ENCODE results near the gene ZNF530. TPM values are rescaled to one million over a fixed set of nuclear protein-coding genes. Genes with fewer than 3 reads are reported as not detected.

ZNF530 gene
- polyA plus RNA-seq (ENCODE audit: insufficient read length): 7.2 TPM
- long read RNA-seq, donor 1, full-length matches to known transcripts: 5 of 5 reads
- long read RNA-seq, donor 1, partial matches to known transcripts: 0 of 5 reads
- long read RNA-seq, donor 1, other reads (novel, unspliced or antisense): 0 of 5 reads
- long read RNA-seq, donor 2, full-length matches to known transcripts: 1 of 1 reads
- long read RNA-seq, donor 2, partial matches to known transcripts: 0 of 1 reads
- long read RNA-seq, donor 2, other reads (novel, unspliced or antisense): 0 of 1 reads
- long read RNA-seq, donor 3, full-length matches to known transcripts: 7 of 7 reads
- long read RNA-seq, donor 3, partial matches to known transcripts: 0 of 7 reads
- long read RNA-seq, donor 3, other reads (novel, unspliced or antisense): 0 of 7 reads
- long read RNA-seq, donor 4: 0 reads
- long read RNA-seq, donor 5, full-length matches to known transcripts: 6 of 6 reads
- long read RNA-seq, donor 5, partial matches to known transcripts: 0 of 6 reads
- long read RNA-seq, donor 5, other reads (novel, unspliced or antisense): 0 of 6 reads
- long read RNA-seq, donor 6: 0 reads
- long read RNA-seq, donor 7, full-length matches to known transcripts: 5 of 12 reads
- long read RNA-seq, donor 7, partial matches to known transcripts: 0 of 12 reads
- long read RNA-seq, donor 7, other reads (novel, unspliced or antisense): 7 of 12 reads
- long read RNA-seq, donor 8, full-length matches to known transcripts: 2 of 2 reads
- long read RNA-seq, donor 8, partial matches to known transcripts: 0 of 2 reads
- long read RNA-seq, donor 8, other reads (novel, unspliced or antisense): 0 of 2 reads

- DNase-seq: peak; percentile 95
Observed at GRCh38 chr19:57599761-57600383, at the start of gene ZNF530. ZNF530 (plus strand) TSS chr19:57599885; CDS start chr19:57604346, 4,461 bp downstream.

- no peak for DNase-seq
Observed at GRCh38 chr19:57552432-57552831, 47.3 kb upstream of the ZNF530 start.

- no peak for DNase-seq
Observed at GRCh38 chr19:57557659-57558058, 42.0 kb upstream of the ZNF530 start.

- no peak for DNase-seq
Observed at GRCh38 chr19:57558525-57558924, 41.2 kb upstream of the ZNF530 start.

- DNase-seq: no peak
Observed at GRCh38 chr19:57559008-57559403, 40.7 kb upstream of the ZNF530 start.

- DNase-seq: peak; percentile 87
Observed at GRCh38 chr19:57559404-57560025, 40.2 kb upstream of the ZNF530 start, which contains the start of gene ZNF550. ZNF550 (minus strand) TSS chr19:57559863; CDS start chr19:57559682, 181 bp downstream.

GRCh38 chr19:57560049-57560491 lies 39.6 kb upstream of the ZNF530 start:
- no peak for DNase-seq

GRCh38 chr19:57563547-57563946 lies 36.1 kb upstream of the ZNF530 start:
- no peak for DNase-seq

GRCh38 chr19:57566396-57567265 lies 33.1 kb upstream of the ZNF530 start:
- no peak for DNase-seq

GRCh38 chr19:57570707-57571106 lies 29.0 kb upstream of the ZNF530 start:
- DNase-seq: no peak

GRCh38 chr19:57572415-57572947 lies 27.2 kb upstream of the ZNF530 start:
- DNase-seq: no peak

GRCh38 chr19:57576661-57577060 lies 23.0 kb upstream of the ZNF530 start:
- no peak for DNase-seq

GRCh38 chr19:57578487-57579205 lies 21.0 kb upstream of the ZNF530 start, which contains the start of gene ZNF416:
ZNF416 (minus strand) TSS chr19:57578911; CDS start chr19:57578704, 207 bp downstream.
- peak; percentile 99 for DNase-seq

GRCh38 chr19:57583104-57583520 lies 16.6 kb upstream of the ZNF530 start:
- no peak for DNase-seq

- peak; percentile 97 for DNase-seq
Observed at GRCh38 chr19:57583521-57584416, 15.9 kb upstream of the ZNF530 start, which contains the start of gene ZIK1. ZIK1 (plus strand) TSS chr19:57584145; CDS start chr19:57584357, 212 bp downstream.

- no peak for DNase-seq
Observed at GRCh38 chr19:57587529-57587928, 12.2 kb upstream of the ZNF530 start.

GRCh38 chr19:57599377-57599760 lies 316 bp upstream of the ZNF530 start:
- no peak for DNase-seq

- no peak for DNase-seq
Observed at GRCh38 chr19:57606931-57607330, 7.2 kb downstream of the ZNF530 start.

- no peak for DNase-seq
Observed at GRCh38 chr19:57611113-57611512, 11.4 kb downstream of the ZNF530 start.
